ENCODE measurements around the gene POLK.
"Not testable (repeated sequence)": the region's sequence is repeated elsewhere in the genome, so short reads cannot be mapped to it uniquely, and the experiment has no call there.

POLK gene

GRCh38 chr5:75523275-75523674 lies 11.6 kb downstream of the POLK start:
- H3K36me3 Mint-ChIP-seq = peaks cover 22% of the 10 kb centered on the region
- peaks cover 38% of the 10 kb centered on the region for H3K4me1 Mint-ChIP-seq
- no peak overlapping the region for H3K27ac Mint-ChIP-seq
- no peak for ATAC-seq
- H3K4me3 Mint-ChIP-seq = peak overlapping the region; percentile 7
- DNase-seq (ENCODE audit: low spot score in 2 of 2) = no peak
- H3K9me3 Mint-ChIP-seq = peaks cover 10% of the 10 kb centered on the region

DNA sequence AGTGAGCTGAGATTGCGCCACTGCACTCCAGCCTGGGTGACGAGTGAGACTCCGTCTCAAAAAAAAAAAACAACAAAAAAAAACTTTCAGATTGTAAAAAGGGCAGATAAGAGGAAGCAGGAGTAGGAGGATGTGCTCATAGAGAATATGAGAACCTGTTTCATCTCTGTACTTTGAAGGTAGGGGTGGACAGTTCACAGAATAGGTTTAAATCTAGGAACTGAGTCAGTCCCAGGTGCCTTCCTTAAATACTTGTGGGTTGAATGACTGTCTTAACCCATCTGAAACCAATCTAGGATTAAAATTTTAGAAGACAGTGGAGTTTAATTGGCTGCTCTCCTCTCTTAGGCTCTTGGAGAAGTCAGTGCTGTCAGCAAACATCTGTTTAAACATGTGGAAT lies 12.4 kb downstream of the POLK start:
- Mint-ChIP-seq H3K9me3 (peaks cover 10% of the 10 kb centered on the region), H3K36me3 (peaks cover 22% of the 10 kb centered on the region), H3K4me1 (peaks cover 35% of the 10 kb centered on the region), H3K4me3 (peak overlapping the region; percentile 7), H3K27ac (no peak overlapping the region)
- ATAC-seq = peak; percentile 89
- DNase-seq (ENCODE audit: low spot score in 2 of 2) = no peak

- no peak overlapping the region for H3K27ac Mint-ChIP-seq
- peaks cover 32% of the 10 kb centered on the region for H3K4me1 Mint-ChIP-seq
- H3K36me3 Mint-ChIP-seq = peaks cover 22% of the 10 kb centered on the region
- H3K9me3 Mint-ChIP-seq = peaks cover 7% of the 10 kb centered on the region
- H3K4me3 Mint-ChIP-seq = no peak overlapping the region
- no peak for ATAC-seq
- DNase-seq (ENCODE audit: low spot score in 2 of 2) = no peak
These were observed 12.9 kb downstream of the POLK start for GRCh38 chr5:75524591-75524990.

DNA sequence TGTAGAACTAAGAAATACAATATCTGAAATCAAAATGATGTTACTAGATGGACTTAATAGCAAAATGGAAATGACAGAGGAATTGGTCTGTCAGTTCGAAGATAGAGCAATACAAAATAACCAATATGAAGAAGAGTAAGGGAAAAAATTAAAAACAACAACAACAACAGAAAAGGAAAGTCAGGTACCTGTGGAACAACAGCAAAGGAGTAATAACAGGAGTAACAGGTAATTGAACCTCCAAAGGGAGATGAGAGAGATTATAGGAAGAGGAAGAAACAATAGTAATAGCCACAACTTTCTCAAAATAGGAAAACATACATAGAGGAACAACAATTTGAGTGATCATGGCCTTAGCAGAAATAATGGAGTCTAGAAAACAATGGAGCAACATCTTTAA lies 13.7 kb downstream of the POLK start:
- Mint-ChIP-seq H3K4me3 (no peak overlapping the region), H3K9me3 (peaks cover 7% of the 10 kb centered on the region), H3K4me1 (peaks cover 27% of the 10 kb centered on the region), H3K36me3 (peaks cover 17% of the 10 kb centered on the region), H3K27ac (no peak overlapping the region)
- ATAC-seq (no peak), DNase-seq (ENCODE audit: low spot score in 2 of 2) (no peak)

DNA sequence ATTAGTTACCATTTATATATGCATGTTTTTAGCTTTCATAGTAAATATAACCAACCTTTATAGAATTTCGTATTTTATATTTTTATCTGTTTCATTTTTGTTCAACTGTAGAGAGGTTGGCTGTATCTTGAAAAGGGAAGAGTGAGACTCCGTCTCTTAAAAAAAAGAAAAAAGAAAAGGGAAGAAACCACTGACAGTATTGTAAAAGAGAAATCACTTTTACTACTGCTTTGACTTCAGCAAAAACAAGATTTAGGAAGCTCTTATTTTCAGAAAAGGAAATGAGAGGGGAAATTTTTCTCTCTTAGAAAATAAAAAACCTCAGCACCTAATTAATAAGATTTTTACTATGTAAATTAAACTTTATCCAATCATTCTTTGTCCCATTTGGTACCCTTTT lies 14.4 kb downstream of the POLK start:
- H3K9me3 Mint-ChIP-seq = peaks cover 3% of the 10 kb centered on the region
- H3K4me3 Mint-ChIP-seq = no peak overlapping the region
- DNase-seq (ENCODE audit: low spot score in 2 of 2) = no peak
- ATAC-seq = no peak
- H3K4me1 Mint-ChIP-seq = peaks cover 27% of the 10 kb centered on the region
- peaks cover 15% of the 10 kb centered on the region for H3K36me3 Mint-ChIP-seq
- H3K27ac Mint-ChIP-seq = no peak overlapping the region

- no peak for ATAC-seq
- no peak for DNase-seq (ENCODE audit: low spot score in 2 of 2)
- H3K4me1 Mint-ChIP-seq = peaks cover 25% of the 10 kb centered on the region
- H3K27ac Mint-ChIP-seq = peak overlapping the region; percentile 48
- no peaks in the 10 kb centered on the region for H3K9me3 Mint-ChIP-seq
- peaks cover 5% of the 10 kb centered on the region for H3K36me3 Mint-ChIP-seq
- H3K4me3 Mint-ChIP-seq = no peak overlapping the region
These were observed 17.5 kb downstream of the POLK start for GRCh38 chr5:75529185-75529584.

- peaks cover 39% of the 10 kb centered on the region for H3K4me1 Mint-ChIP-seq
- H3K36me3 Mint-ChIP-seq = peaks cover 5% of the 10 kb centered on the region
- no peak overlapping the region for H3K27ac Mint-ChIP-seq
- H3K4me3 Mint-ChIP-seq = no peak overlapping the region
- DNase-seq (ENCODE audit: low spot score in 2 of 2) = no peak
- H3K9me3 Mint-ChIP-seq = peaks cover 5% of the 10 kb centered on the region
- no peak for ATAC-seq
These were observed 20.5 kb downstream of the POLK start for GRCh38 chr5:75532190-75532589.

- H3K9me3 Mint-ChIP-seq; H3K4me3 Mint-ChIP-seq; H3K27ac Mint-ChIP-seq; DNase-seq (ENCODE audit: low spot score in 2 of 2); ATAC-seq: not testable (repeated sequence)
- H3K4me1 Mint-ChIP-seq = peaks cover 40% of the 10 kb centered on the region
- peaks cover 12% of the 10 kb centered on the region for H3K36me3 Mint-ChIP-seq
These were observed 22.0 kb downstream of the POLK start for GRCh38 chr5:75533716-75534115.

- DNase-seq (ENCODE audit: low spot score in 2 of 2) (no peak), ATAC-seq (no peak)
- Mint-ChIP-seq H3K27ac (no peak overlapping the region), H3K9me3 (peaks cover 5% of the 10 kb centered on the region), H3K4me1 (peaks cover 35% of the 10 kb centered on the region), H3K36me3 (peaks cover 17% of the 10 kb centered on the region), H3K4me3 (no peak overlapping the region)
These were observed 23.0 kb downstream of the POLK start for GRCh38 chr5:75534734-75535133.

- H3K36me3 Mint-ChIP-seq = peaks cover 20% of the 10 kb centered on the region
- H3K4me3 Mint-ChIP-seq = no peak overlapping the region
- DNase-seq (ENCODE audit: low spot score in 2 of 2) (no peak), ATAC-seq (no peak)
- peaks cover 35% of the 10 kb centered on the region for H3K4me1 Mint-ChIP-seq
- H3K27ac Mint-ChIP-seq = peak overlapping the region; percentile 83
- H3K9me3 Mint-ChIP-seq = peaks cover 5% of the 10 kb centered on the region
These were observed 24.5 kb downstream of the POLK start for GRCh38 chr5:75536147-75536546.

DNA sequence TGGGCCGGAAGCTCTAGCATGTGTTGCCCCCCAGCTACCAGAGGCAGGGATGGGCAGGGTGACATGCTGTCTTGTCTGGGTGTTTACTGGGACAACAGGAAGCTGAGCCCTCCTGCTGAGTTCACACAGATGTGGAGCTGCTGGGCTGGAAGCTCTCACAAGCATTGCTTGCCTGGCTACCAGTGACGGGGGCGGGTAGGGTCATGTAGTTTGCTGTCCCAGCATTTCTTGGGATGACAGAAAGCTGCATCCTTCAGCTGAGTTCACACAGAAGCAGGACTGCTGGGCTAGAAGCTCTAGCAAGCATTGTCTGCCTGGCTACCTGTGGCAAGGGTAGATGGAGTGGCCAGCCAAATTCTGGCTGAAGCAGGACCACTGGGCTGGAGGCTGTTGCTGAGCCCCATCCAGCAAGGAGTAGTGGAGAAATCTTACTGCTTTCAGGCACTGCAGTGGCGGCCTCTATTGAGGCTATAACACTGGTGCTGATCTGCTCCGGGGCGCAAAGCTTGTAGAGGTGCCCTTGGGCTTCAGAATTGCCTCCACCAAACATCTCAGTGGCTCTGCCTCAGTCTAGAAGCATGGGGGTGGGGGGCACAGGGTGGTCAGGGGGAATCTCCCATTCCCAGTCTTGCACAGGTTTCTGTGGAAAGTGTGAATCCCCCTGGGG lies 25.1 kb downstream of the POLK start:
- no peak for ATAC-seq
- H3K36me3 Mint-ChIP-seq = peaks cover 20% of the 10 kb centered on the region
- DNase-seq (ENCODE audit: low spot score in 2 of 2) = no peak
- H3K9me3 Mint-ChIP-seq = peaks cover 5% of the 10 kb centered on the region
- no peak overlapping the region for H3K4me3 Mint-ChIP-seq
- H3K4me1 Mint-ChIP-seq = peaks cover 35% of the 10 kb centered on the region
- no peak overlapping the region for H3K27ac Mint-ChIP-seq

- Mint-ChIP-seq H3K4me1 (peaks cover 33% of the 10 kb centered on the region), H3K27ac (no peak overlapping the region), H3K36me3 (peaks cover 20% of the 10 kb centered on the region), H3K9me3 (peaks cover 5% of the 10 kb centered on the region), H3K4me3 (no peak overlapping the region)
- ATAC-seq = no peak
- no peak for DNase-seq (ENCODE audit: low spot score in 2 of 2)
These were observed 26.5 kb downstream of the POLK start for GRCh38 chr5:75538211-75538610.

GRCh38 chr5:75545131-75545530 lies 33.4 kb downstream of the POLK start:
- no peak overlapping the region for H3K4me3 Mint-ChIP-seq
- no peak overlapping the region for H3K27ac Mint-ChIP-seq
- H3K9me3 Mint-ChIP-seq = no peaks in the 10 kb centered on the region
- no peak for DNase-seq (ENCODE audit: low spot score in 2 of 2)
- no peaks in the 10 kb centered on the region for H3K4me1 Mint-ChIP-seq
- no peak for ATAC-seq
- peaks cover 7% of the 10 kb centered on the region for H3K36me3 Mint-ChIP-seq

- Mint-ChIP-seq H3K36me3 (peaks cover 10% of the 10 kb centered on the region), H3K4me3 (no peak overlapping the region), H3K4me1 (no peaks in the 10 kb centered on the region), H3K9me3 (no peaks in the 10 kb centered on the region), H3K27ac (no peak overlapping the region)
- ATAC-seq (no peak), DNase-seq (ENCODE audit: low spot score in 2 of 2) (no peak)
These were observed 35.1 kb downstream of the POLK start for GRCh38 chr5:75546830-75547229.

DNA sequence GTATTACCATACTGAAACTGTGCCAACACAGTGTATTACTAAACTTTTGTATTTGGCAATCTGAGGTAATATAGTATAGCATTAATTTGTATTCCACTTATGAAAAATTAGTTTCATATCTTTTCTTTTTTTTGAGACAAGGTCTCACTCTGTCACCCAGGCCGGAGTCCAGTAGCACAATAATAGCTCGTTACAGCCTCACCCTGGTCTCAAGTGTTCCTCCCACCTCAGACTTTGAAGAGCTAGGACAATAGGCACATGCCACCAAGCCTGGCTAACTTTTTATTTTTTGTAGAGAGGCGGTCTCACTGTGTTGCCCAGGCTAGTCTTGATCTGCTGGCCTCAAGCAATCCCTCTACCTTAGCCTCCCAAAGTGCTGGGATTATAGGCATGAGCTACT lies 36.1 kb downstream of the POLK start:
- Mint-ChIP-seq H3K4me1 (no peaks in the 10 kb centered on the region), H3K36me3 (peaks cover 20% of the 10 kb centered on the region), H3K4me3 (no peak overlapping the region), H3K9me3 (no peaks in the 10 kb centered on the region), H3K27ac (no peak overlapping the region)
- DNase-seq (ENCODE audit: low spot score in 2 of 2) = no peak
- no peak for ATAC-seq

DNA sequence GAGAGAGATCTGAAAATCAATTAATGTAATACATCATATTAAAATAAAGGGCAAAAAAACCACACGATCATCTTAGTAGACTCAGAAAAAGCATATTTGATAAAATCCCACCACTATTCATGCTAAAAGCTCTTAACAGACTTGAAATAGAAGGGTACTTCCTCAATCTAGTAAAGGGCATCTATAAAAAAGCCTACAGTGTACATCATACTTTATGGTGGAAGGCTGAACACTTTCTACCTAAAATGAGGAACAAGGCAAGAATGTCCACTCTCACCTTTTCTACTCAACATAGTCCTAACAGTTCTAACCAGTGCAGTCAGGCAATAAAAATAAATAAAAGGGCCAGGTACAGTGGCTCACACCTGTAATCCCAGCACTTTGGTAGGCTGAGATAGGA lies 38.9 kb downstream of the POLK start:
- DNase-seq (ENCODE audit: low spot score in 2 of 2) (no peak), ATAC-seq (no peak)
- H3K27ac Mint-ChIP-seq = no peak overlapping the region
- peaks cover 47% of the 10 kb centered on the region for H3K36me3 Mint-ChIP-seq
- no peaks in the 10 kb centered on the region for H3K4me1 Mint-ChIP-seq
- H3K9me3 Mint-ChIP-seq = no peaks in the 10 kb centered on the region
- H3K4me3 Mint-ChIP-seq = no peak overlapping the region

DNA sequence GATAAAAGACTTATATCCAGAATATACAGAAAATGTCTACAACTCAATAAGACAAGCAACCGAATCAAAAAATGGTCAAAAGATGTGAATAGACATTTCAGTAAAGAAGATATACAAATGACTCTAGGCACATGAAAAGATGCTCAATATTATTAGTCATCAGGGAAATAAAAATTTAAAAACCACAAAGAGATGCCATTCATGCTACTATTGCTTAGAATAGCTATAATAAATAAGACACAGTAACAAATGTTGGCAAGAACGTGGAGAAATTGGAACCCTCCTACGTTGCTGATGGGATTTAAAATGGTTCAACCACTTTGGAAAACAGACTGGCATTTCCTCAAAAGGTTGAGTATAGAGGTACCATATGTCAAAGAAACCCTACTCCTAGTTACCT lies 39.8 kb downstream of the POLK start:
- Mint-ChIP-seq H3K36me3 (peaks cover 55% of the 10 kb centered on the region), H3K9me3 (no peaks in the 10 kb centered on the region), H3K4me1 (no peaks in the 10 kb centered on the region), H3K27ac (no peak overlapping the region), H3K4me3 (no peak overlapping the region)
- DNase-seq (ENCODE audit: low spot score in 2 of 2) (no peak), ATAC-seq (no peak)
